HTR-8/SVneo (cell line): ENCODE results near the gene AGMO.

Experiments used
- DNase-seq: peaks from one replicate; pipeline ENCODE4 v3.0.0; 2011; ENCODE audit warnings: low spot score, mixed read lengths; ENCODE audit not compliant: insufficient read length
- FAIRE-seq: peaks from 2 replicates; lab custom pipeline; 2011; peaks lifted over from hg19 to GRCh38; lab: Jason Lieb, UNC

The AGMO gene

DNA sequence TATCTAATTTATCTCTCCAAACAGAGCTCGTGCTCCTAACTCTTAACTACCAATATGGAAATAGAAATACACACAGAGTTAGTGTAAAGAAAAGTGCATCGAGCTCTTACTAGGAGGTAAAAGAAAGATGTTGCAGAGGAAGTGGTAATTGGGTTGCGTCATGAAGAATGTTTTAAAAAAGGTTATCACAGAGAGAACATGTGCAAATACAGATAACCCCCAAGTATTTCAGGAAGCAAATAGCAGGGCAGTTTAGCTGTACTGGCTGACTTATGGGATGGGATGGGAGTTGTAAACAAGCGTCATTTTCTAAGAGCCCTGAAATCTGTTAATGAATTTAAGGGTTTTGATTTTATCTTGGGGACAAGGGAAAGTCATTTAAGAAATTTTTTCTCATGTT is 153.9 kb downstream of the AGMO start:
- no peak for DNase-seq

DNA sequence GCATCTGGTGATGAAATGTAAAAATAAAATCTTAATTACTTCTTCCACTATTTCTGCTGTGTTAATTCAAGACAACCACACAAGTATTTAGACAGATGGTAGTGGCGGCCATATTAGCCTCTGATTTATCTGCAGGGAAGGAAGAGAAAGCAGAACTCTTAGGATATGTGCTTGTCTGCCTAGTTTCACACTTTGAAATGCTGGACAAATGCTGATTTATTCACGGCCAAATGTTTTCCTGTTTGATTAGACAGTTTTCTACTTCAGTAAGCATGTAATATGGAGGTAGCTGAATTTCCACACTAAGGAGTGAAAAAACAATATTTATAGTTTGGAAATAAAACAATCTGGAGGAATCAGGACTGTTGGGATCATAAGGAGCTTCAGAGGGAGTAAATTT is 158.1 kb downstream of the AGMO start:
- no peak for FAIRE-seq

More for the DNA sequence above, 153.9 kb downstream of the AGMO start:
- FAIRE-seq: no peak

DNA sequence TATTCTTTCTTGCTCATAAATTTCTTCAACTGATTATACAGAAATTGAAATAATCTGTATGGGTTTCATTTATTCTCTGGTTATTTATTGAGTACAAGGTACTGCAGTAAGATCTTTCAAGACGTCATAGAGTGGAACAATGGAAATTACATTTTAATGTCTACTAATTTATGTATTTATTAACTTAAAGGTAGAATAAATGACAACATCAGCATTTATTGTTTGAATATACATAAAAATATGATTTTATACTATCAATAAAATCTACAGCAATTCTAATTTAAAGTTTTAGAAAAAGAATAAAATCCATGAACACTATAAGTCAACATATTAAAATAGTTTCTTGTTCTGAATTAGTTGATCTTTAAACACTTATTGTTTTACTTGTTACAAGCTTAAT is 158.5 kb downstream of the AGMO start:
- no peak for FAIRE-seq
- no peak for DNase-seq

More for the DNA sequence above, 158.1 kb downstream of the AGMO start:
- DNase-seq: no peak

DNA sequence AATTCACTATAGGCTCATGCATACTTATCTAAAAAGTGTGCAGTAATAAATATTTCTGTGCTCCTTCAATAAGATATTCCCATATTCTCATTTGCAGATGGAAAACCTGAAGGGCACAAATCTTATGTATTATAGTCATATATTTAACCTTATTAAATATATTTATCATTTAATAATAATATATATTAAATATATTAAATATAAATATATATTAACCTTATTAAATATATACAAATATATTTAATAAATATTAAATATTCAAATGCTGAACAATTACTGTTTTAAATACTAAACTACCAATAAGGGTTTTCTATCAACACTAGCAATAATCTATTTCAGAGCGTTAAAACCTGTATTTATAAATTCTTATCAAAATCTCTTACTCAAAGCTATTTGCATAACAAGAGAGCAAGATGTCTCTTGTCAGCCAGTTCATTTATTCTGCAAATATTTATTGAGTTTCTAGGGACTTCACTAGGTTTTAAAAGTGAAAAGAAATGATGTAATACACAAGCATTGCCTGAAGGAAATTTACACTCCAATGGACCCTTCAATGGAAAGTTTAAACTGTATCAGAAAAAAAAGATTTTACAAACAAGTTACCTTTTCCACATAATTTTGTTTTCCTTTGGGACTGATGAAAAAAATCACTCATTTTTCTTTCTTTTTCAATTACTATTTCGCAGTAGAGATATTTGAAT is 159.2 kb downstream of the AGMO start:
- FAIRE-seq (no peak), DNase-seq (no peak)

DNA sequence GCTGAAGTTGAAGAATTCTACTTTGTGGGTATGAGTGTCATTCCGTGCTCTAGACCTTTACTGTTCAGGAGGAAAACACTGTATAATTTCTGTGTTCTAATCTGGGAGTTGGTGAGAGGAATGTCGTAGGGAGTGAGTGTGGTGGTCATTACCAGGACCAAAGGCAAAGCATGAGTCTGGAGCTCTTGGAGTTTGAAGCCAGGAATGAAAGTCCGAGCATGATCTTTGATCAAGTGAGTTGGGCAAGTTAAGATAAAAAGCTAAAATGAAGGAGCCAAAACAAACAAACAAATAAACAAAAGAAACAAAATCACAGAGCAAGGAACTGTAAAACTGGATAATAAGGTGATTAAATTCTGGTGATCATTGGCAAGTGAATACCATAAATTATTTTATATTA is 161.4 kb downstream of the AGMO start:
- FAIRE-seq: no peak

DNA sequence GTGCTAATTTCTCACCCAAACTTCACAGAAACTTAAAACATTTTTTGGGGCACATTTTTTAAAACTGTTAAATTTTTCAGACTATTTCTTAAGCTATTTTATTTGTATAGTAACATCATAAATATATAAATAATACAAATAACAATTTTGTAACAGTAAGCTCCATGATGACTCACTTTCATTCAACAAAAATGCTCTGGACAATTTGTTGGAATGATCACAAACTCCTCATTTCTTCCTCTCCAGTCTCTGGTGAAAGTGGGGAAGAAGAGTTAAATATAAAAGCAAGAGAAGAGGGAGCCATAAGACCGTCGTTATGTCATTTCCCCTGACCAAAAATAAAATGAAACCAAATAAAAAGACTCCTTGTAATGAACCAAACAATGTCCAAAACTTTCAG is 162.4 kb downstream of the AGMO start:
- no peak for DNase-seq
- no peak for FAIRE-seq

More for the DNA sequence above, 161.4 kb downstream of the AGMO start:
- DNase-seq: no peak

DNA sequence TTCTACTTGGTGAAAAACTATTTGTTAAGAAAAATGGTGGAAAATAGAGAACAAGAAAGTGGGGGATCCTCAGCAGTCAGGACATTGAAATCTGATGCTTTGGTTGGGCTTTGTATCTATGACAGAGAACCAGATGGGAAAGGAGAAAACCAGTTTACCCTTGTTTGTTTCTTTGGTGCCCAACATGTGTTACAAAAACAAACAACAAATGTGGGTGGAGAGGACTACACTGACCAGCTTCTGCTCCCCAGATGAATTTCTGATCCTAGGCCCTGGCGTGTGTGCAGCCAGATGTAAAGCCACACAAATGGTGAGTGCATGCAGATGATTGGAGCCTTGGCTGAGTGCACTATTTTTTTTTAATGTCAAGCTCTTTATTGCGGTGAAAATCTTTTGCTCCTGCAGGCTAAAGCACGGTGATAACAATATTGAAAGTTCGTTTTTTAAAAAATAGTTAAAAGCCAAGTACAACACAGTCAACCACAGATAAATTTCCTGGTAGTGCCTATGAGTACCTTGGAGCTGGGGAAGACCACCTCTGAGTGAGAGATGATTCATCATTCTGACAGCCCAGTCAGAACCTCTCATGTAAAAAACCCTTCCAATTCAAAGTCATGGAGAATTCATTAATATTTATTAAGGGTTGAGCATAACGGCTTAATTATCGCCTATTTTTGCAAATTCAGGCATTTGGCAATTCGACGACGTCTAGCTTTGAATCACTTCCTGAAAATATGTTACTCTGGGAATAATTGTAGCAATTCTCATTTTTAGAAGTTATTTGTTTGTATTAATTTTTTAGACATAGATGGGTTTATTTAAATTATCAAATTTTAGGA is 163.7 kb downstream of the AGMO start:
- FAIRE-seq (no peak), DNase-seq (no peak)

DNA sequence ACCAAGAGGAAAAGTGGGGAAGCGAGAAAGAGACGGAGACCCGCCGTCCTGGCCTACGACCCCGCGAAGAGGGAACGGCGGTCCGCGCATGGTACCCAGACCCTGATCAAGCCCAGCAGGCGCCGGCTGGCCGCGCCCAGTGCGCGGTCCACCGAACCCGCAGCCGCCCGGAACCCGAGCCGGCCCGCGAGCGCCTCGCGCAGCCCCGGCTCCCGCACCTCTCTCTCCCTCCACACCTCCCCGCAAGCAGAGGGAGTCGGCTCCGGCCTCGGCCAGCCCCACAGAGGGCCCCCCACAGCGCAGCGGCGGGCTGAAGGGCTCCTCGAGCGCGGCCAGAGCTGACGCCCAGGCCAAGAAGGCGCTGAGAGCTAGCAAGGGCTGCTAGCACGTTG is 164.7 kb downstream of the AGMO start:
- FAIRE-seq (no peak), DNase-seq (no peak)

DNA sequence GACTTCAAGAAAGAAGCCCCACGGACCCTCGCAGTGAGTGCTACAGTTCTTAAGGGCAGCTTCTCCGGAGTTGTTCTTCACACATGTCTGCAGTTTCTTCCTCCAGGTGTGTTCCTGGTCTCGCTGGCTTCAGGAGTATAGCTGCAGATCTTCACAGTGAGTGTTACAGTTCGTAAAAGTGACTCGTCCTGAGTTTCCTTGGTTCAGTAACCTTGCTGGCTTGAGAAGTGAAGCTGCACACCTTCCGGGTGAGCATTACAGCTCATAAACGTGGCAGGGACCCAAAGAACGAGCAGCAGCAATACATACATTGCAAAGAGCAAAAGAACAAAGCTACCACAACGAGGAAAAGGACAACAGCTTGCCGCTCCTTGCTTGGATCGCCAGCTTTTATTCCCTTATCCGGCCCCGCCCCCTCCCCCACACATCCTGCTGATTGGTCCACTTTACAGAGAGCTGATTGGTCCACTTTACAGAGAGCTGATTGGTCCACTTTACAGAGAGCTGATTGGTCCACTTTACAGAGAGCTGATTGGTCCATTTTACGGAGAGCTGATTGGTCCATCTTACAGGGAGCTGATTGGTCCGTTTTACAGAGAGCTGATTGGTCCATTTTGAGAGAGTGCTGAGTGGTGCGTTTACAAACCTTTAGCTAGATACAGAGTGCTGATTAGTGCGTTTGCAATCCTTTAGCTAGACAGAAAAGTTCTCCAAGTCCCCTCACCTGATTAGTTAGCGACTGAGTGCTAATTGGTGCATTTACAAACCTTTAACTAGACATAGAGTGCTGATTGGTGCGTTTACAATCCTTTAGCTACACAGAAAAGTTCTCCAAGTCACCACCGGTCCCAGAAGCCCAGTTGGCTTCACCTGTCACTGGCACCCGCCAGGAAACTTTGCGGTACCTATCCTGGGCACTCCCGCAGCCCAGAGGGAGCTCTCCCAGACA is 165.3 kb downstream of the AGMO start:
- FAIRE-seq: no peak

DNA sequence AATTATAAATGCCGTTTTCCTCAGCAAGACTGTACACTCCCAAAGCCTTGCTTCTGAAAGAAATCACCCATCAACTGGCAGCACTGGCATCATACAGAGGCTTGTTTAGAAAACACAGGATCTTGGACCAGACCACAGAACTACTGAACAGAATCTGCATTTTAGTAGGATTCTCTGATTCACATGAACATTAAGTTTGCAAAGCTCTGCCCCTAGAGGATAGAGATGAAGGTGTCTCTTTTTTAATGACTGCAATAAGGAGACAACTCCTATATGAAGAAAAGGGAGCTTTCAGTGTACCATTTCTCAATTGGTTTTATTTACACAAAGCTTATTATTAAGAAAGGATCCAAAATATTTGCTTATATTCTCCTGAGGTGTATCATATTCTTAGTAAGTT is 172.7 kb downstream of the AGMO start:
- DNase-seq (no peak), FAIRE-seq (no peak)

More for the DNA sequence above, 165.3 kb downstream of the AGMO start:
- no peak for DNase-seq

DNA sequence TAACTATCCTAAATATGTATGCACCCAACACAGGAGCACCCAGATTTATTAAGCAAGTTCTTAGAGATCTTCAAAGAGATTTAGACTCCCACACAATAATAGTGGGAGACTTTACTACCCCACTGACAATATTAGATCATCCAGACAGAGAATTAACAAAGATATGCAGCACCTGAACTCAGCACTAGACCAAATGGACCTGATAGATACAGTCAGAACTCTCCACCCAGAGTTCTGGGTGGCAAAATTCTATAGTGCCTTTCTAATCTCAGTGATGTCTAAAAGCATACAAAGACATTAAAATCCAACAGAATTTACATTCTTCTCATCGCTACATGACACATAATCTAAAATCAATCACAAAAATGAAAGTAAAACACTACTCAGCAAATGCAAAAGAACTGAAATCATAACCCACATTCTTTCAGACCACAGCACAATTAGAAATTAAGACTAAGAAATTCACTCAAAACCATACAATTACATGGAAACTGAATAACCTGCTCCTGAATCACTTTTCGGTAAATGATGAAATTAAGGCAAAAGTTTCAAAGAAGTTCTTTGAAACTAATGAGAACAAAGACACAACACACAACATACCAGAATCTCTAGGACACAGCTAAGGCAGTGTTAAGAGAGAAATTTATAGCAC is 183.2 kb downstream of the AGMO start:
- no peak for FAIRE-seq

DNA sequence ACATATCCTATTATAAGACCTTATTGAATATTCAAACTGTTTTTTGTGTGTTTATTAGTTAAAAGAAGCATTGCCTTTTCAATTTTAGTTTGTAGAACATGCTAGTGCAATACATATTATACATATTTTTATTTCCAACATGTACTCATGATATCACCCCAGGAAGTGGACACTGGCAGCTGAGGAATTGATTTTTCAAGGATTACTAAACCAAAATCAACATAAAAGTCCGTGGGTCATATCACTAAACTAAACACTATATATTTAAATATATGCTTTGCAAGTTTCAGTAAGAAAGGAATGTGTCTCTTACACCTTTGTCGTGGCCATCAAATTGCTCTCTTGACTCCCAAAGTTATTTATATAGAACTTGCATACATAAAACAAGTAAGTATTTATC is 185.2 kb downstream of the AGMO start:
- no peak for FAIRE-seq
- DNase-seq: no peak

More for the DNA sequence above, 183.2 kb downstream of the AGMO start:
- DNase-seq: no peak

DNA sequence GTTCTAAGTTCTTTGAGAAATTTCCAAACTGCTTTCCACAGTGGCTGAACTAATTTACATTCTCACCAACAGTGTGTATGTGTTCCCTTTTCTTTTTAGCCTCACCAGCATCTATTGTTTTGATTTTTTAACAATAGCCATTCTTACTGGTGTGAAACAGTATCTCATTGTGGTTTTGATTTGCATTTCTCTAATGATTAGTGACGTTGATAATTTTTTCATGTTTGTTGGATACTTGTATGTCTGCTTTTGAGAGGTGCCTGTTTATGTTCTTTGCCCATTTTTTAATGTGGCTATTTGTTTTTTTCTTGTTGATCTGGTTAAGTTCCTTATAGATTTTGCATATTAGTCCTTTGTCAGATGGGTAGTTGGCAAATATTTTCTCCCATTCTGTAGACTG is 191.4 kb downstream of the AGMO start:
- FAIRE-seq (no peak), DNase-seq (no peak)

DNA sequence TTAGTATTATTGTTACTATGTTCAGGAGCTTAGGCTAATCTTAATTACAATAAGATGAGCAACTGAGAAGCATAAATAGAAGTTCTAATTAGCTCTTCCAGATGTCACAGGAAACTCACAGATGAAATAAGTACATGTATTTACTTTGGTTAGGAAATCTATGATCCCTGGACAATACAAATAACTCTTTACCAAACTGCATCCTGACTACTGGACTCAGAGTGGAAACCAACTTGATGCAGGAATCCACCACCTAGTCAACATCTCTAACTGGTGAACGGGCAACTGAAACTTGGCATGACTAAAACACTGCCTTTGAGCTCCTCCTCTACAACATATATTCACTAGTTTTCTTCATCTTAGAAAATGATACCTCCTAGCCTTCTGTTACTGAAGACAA is 193.2 kb downstream of the AGMO start:
- FAIRE-seq (no peak), DNase-seq (no peak)

DNA sequence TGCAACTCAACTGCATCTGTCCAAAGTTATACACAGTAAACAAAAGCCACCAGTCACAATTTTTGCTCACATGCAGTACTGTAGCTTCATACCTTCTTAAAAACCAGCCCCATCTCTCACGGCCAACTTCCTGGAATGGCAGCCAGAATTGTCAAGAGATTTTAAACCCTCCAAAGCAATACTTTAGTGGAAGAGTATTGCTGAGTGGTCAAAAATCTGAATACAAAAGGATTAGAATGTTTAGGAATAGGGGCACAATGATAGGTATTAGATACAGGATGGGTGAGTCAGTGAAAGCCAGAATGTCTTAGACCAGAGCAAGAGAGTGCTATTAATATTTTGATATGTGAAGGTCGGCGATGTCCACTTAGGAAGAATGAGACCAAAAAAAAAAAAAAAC is 193.9 kb downstream of the AGMO start:
- DNase-seq: no peak

DNA sequence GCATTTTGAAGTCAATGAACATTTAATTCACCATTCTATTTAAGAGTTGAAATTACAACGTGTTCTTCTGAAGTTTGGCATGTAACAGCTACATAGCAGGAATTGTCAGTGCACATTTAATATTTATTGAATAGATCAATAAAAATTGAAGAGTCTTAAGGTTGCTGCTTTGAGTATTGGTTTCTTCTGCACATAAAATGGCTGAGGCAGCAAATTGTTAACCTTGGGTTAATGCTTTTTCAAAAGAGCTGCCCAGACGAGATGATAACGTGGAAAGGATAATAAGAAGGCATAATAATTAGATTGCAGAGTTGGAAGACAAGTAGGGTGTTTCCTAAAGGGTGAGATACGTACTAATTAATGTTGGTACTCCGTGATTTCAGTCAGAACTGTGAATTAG is 203.7 kb downstream of the AGMO start:
- FAIRE-seq (no peak), DNase-seq (no peak)

More for the DNA sequence above, 193.9 kb downstream of the AGMO start:
- no peak for FAIRE-seq

DNA sequence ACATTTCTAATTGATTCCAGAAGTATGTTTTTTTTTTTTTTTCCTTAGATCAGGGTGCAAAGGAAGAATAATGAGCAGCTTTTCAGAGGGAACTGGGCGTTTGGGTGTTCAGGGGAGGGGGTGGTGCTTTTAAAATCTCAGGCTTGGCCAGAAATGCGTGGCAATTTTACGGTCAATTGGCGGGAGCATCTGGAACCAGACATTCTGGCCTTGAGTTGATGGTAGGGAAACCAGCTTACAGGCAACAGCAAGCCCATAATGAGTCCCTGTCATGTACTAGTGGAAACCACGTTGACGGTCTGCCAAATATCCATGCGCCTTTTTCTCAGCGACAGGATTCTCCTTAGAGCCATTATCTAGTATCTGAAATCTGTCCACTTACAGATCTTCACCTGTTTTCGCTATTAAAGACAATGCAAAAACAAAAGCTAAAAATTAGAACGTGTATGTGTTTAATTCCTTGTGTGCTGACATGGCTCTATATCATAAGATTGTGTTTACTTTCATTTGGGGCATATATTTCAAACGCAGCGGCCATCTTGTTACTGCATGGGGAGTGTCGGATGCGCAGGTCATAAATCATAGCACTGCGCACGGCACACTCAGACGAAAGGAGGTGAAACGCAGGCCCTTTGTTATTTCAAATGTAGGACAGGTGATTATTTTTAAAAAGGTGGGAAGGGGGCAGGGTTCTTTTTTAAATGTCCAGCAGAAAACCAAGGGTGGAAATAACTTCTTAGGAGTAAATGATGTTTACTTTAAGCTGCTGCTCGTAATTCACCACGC is 209.2 kb downstream of the AGMO start:
- FAIRE-seq (no peak), DNase-seq (no peak)

DNA sequence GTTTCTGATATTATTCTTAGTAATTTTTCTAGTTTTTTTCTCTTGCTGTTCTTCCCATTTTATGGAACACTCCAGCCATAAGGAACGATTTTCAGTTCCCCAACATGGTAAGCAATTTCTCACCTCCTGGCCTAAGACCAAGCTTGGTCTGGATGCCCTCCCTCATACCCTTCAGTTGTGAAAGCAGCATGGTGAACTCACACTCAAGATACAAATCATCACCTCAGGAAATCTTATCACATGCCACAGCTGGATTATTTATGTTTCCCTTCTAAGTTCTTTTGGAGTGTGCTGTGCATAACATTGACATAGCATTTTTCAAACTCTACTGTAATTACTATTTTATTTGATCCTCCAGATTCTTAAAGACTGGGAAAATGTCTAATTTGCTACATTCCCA is 216.6 kb downstream of the AGMO start:
- no peak for FAIRE-seq

DNA sequence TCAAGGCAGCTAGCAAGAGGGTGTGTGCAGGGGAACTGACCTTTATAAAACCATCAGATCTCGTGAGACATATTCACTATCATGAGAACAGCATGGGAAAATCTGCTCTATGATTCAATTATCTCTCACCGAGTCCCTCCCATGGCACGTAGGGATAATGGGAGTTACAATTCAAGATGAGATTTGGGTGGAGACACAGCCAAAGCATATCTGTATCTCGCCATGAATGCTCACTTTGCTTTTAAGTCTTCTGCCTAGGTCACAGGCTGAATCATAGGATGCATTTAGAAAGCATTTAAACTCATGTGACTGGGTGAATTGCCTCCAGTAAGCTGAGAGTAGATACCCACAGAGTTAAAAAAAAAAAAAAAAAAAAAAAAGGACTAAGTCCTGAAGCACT is 220.0 kb downstream of the AGMO start:
- FAIRE-seq (no peak), DNase-seq (no peak)

More for the DNA sequence above, 216.6 kb downstream of the AGMO start:
- DNase-seq: no peak
